ENCODE measurements around the gene ZNF268.

The ZNF268 gene

GRCh38 chr12:133203344-133204263 is 22.3 kb downstream of the ZNF268 start:
- H3K36me3 ChIP-seq (ENCODE audit: insufficient read depth) = no peaks in the 10 kb centered on the region
- TF ChIP-seq CTCF (conservative IDR thresholded peaks at IDR 0.05; ENCODE audit: low read depth, low read length) = no peak
- H3K27me3 ChIP-seq (ENCODE audit: insufficient read depth, low read depth) = no peaks in the 10 kb centered on the region
- H3K4me1 ChIP-seq (ENCODE audit: low read depth, poor library complexity, severe bottlenecking) = no peaks in the 10 kb centered on the region
- H2AFZ ChIP-seq (ENCODE audit: low read depth) = no peak overlapping the region
- H3K79me2 ChIP-seq (ENCODE audit: insufficient read depth, low read depth) = no peaks in the 10 kb centered on the region
- no peak overlapping the region for H3K9ac ChIP-seq
- no peaks in the 10 kb centered on the region for H4K20me1 ChIP-seq (ENCODE audit: insufficient read depth)
- H3K4me3 ChIP-seq (IDR thresholded peaks at IDR 0.05; ENCODE audit: insufficient read depth, low read depth, low read length) = no peak overlapping the region
- no peak overlapping the region for H3K27ac ChIP-seq
- H3K4me2 ChIP-seq = no peak overlapping the region

GRCh38 chr12:133204264-133204603 is 22.9 kb downstream of the ZNF268 start:
- Histone ChIP-seq H3K27me3 (ENCODE audit: insufficient read depth, low read depth) (no peaks in the 10 kb centered on the region), H3K27ac (no peak overlapping the region), H3K79me2 (ENCODE audit: insufficient read depth, low read depth) (no peaks in the 10 kb centered on the region), H2AFZ (ENCODE audit: low read depth) (no peak overlapping the region), H4K20me1 (ENCODE audit: insufficient read depth) (no peaks in the 10 kb centered on the region), H3K4me1 (ENCODE audit: low read depth, poor library complexity, severe bottlenecking) (no peaks in the 10 kb centered on the region), H3K9ac (no peak overlapping the region), H3K4me3 (IDR thresholded peaks at IDR 0.05; ENCODE audit: insufficient read depth, low read depth, low read length) (no peak overlapping the region), H3K4me2 (no peak overlapping the region), H3K36me3 (ENCODE audit: insufficient read depth) (no peaks in the 10 kb centered on the region)
- TF ChIP-seq CTCF (conservative IDR thresholded peaks at IDR 0.05; ENCODE audit: low read depth, low read length) = no peak

- Histone ChIP-seq H3K36me3 (ENCODE audit: insufficient read depth) (no peaks in the 10 kb centered on the region), H3K4me3 (IDR thresholded peaks at IDR 0.05; ENCODE audit: insufficient read depth, low read depth, low read length) (no peak overlapping the region), H3K27ac (no peak overlapping the region), H3K4me2 (no peak overlapping the region), H3K79me2 (ENCODE audit: insufficient read depth, low read depth) (no peaks in the 10 kb centered on the region), H3K27me3 (ENCODE audit: insufficient read depth, low read depth) (no peaks in the 10 kb centered on the region), H3K9ac (no peak overlapping the region), H3K4me1 (ENCODE audit: low read depth, poor library complexity, severe bottlenecking) (no peaks in the 10 kb centered on the region), H4K20me1 (ENCODE audit: insufficient read depth) (no peaks in the 10 kb centered on the region), H2AFZ (ENCODE audit: low read depth) (no peak overlapping the region)
- no peak for TF ChIP-seq CTCF (conservative IDR thresholded peaks at IDR 0.05; ENCODE audit: low read depth, low read length)
Measured at GRCh38 chr12:133206390-133206789, 25.1 kb downstream of the ZNF268 start.

DNA sequence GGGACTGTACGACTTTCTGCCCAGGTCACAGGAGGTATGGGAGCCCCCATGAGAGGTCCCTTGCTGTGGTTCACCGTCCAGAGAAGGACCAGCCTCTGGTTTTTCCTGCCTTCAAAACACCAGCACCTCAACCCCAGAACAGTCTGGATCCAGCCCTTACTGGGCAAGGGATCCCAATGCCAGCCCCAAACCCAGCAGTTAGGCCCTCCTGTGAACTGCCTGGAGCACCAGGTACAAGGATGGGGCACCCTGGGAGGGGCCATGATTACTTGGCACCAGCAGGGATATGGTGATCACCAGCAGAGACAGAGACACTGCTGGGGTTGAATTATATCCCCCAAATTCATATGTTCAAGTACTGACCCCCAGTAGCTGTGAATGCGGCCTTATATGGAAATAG is 34.4 kb downstream of the ZNF268 start:
- no peak overlapping the region for H3K4me3 ChIP-seq (IDR thresholded peaks at IDR 0.05; ENCODE audit: insufficient read depth, low read depth, low read length)
- no peak overlapping the region for H3K27ac ChIP-seq
- H4K20me1 ChIP-seq (ENCODE audit: insufficient read depth) = no peaks in the 10 kb centered on the region
- H3K4me2 ChIP-seq = no peak overlapping the region
- H3K4me1 ChIP-seq (ENCODE audit: low read depth, poor library complexity, severe bottlenecking) = no peaks in the 10 kb centered on the region
- H2AFZ ChIP-seq (ENCODE audit: low read depth) = no peak overlapping the region
- H3K27me3 ChIP-seq (ENCODE audit: insufficient read depth, low read depth) = no peaks in the 10 kb centered on the region
- no peaks in the 10 kb centered on the region for H3K79me2 ChIP-seq (ENCODE audit: insufficient read depth, low read depth)
- H3K36me3 ChIP-seq (ENCODE audit: insufficient read depth) = no peaks in the 10 kb centered on the region
- no peak for TF ChIP-seq CTCF (conservative IDR thresholded peaks at IDR 0.05; ENCODE audit: low read depth, low read length)
- no peak overlapping the region for H3K9ac ChIP-seq
